Astrocyte (in vitro differentiated cells and primary cell): Measurements from ENCODE around the gene SPTB.

Experiments
- EZH2 ChIP-seq: IDR thresholded peaks from 2 replicates; pipeline ENCODE4 v1.6.1; 2012; ENCODE audit warnings: mild to moderate bottlenecking, low read length, inconsistent platforms; ENCODE audit not compliant: insufficient read depth
- TF ChIP-seq, protein P1 (sequence below): IDR thresholded peaks from 2 replicates; pipeline ENCODE4 v1.5.1; 2011; ENCODE audit warnings: low read depth, mild to moderate bottlenecking, inconsistent platforms, low read length, moderate library complexity; ENCODE audit not compliant: insufficient read depth

DNA sequence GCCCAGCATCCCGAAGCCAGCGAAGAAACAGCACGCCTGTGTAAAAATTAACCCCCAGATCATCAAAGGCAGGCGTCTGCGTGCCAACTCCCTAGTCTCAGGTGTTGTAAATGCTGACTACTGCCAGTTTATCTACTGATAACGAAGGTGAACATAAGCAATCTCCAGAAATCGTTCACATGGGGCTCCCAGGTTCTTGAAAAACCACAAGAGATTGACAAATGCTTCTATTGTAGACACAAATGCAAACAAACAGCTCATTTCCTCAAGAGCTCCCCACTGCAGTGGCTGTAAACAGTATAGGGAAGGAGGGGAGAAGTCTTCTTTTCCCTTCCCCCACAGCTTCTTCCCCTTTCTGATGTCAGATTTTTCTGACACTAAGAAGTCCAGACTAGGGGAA lies 180.8 kb downstream of the SPTB start:
- TF ChIP-seq, protein P1, sequence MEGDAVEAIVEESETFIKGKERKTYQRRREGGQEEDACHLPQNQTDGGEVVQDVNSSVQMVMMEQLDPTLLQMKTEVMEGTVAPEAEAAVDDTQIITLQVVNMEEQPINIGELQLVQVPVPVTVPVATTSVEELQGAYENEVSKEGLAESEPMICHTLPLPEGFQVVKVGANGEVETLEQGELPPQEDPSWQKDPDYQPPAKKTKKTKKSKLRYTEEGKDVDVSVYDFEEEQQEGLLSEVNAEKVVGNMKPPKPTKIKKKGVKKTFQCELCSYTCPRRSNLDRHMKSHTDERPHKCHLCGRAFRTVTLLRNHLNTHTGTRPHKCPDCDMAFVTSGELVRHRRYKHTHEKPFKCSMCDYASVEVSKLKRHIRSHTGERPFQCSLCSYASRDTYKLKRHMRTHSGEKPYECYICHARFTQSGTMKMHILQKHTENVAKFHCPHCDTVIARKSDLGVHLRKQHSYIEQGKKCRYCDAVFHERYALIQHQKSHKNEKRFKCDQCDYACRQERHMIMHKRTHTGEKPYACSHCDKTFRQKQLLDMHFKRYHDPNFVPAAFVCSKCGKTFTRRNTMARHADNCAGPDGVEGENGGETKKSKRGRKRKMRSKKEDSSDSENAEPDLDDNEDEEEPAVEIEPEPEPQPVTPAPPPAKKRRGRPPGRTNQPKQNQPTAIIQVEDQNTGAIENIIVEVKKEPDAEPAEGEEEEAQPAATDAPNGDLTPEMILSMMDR = no peak
- TF ChIP-seq EZH2 = no peak
